SK-N-SH treated with all-trans-retinoic acid at 6 μM for 48 hours (cell line): ENCODE measurements around the gene AUH.

Source experiments
- ATAC-seq: fragments of 200-7000 bp; cut with Tn5 transposase; 3 replicates; pipeline ENCODE4 v1.9.1; 2020; ENCODE audit warnings: mild to moderate bottlenecking, moderate library complexity
- ARNTL ChIP-seq: fragments of 450-650 bp; formaldehyde crosslinking; IDR thresholded peaks from 2 replicates; pipeline ENCODE4 v1.5.0; 2020; ENCODE audit warnings: low read depth, mild to moderate bottlenecking, moderate library complexity, borderline replicate concordance
- BACH2 ChIP-seq: fragments of 250-450 bp; sonication (Bioruptor Pico); IDR thresholded peaks from 2 replicates; pipeline ENCODE4 v1.9.0; 2021; ENCODE audit warnings: mild to moderate bottlenecking, borderline replicate concordance
- CSDC2 ChIP-seq: fragments of 250-450 bp; sonication (Bioruptor Pico); IDR thresholded peaks from 2 replicates; pipeline ENCODE4 v1.5.0; 2020; ENCODE audit warnings: mild to moderate bottlenecking, moderate library complexity
- CSRNP3 ChIP-seq: fragments of 250-450 bp; sonication (Bioruptor Pico); IDR thresholded peaks from 2 replicates; pipeline ENCODE4 v1.5.1; 2021; ENCODE audit warnings: mild to moderate bottlenecking, moderate library complexity
- ESRRG ChIP-seq: fragments of 250-450 bp; sonication (Bioruptor Pico); IDR thresholded peaks from 2 replicates; pipeline ENCODE4 v1.6.1; 2021; ENCODE audit warnings: mild to moderate bottlenecking
- GLIS3 ChIP-seq: fragments of 250-450 bp; sonication (Bioruptor Pico); IDR thresholded peaks from 2 replicates; pipeline ENCODE4 v1.5.0; 2020; ENCODE audit warnings: mild to moderate bottlenecking, moderate library complexity
- ISL1 ChIP-seq: fragments of 250-450 bp; sonication (Bioruptor Pico); IDR thresholded peaks from 2 replicates; pipeline ENCODE4 v2.1.2; 2022; ENCODE audit warnings: mild to moderate bottlenecking, moderate library complexity
- OSR1 ChIP-seq: fragments of 250-450 bp; sonication (Bioruptor Pico); IDR thresholded peaks from 2 replicates; pipeline ENCODE4 v1.8.0; 2022; ENCODE audit warnings: moderate library complexity, mild to moderate bottlenecking, inconsistent platforms
- PATZ1 ChIP-seq: fragments of 250-450 bp; sonication (Bioruptor Pico); IDR thresholded peaks from 2 replicates; pipeline ENCODE4 v1.8.0; 2020; ENCODE audit warnings: mild to moderate bottlenecking, moderate library complexity, borderline replicate concordance
- PPARA ChIP-seq: fragments of 250-450 bp; sonication (Bioruptor Pico); IDR thresholded peaks from 2 replicates; pipeline ENCODE4 v1.5.0; 2020; ENCODE audit warnings: mild to moderate bottlenecking, borderline replicate concordance
- RARB ChIP-seq: fragments of 250-450 bp; sonication (Bioruptor Pico); IDR thresholded peaks from 2 replicates; pipeline ENCODE4 v1.8.0; 2021; ENCODE audit warnings: mild to moderate bottlenecking, moderate library complexity
- SNAI2 ChIP-seq: fragments of 250-450 bp; sonication (Bioruptor Pico); IDR thresholded peaks from 2 replicates; pipeline ENCODE4 v1.5.0; 2020; ENCODE audit warnings: mild to moderate bottlenecking, moderate library complexity
- TCF4 ChIP-seq: fragments of 250-450 bp; sonication (Bioruptor Pico); IDR thresholded peaks from 2 replicates; pipeline ENCODE4 v1.8.0; 2021; ENCODE audit warnings: mild to moderate bottlenecking, moderate library complexity, borderline replicate concordance
- ZC3H10 ChIP-seq: fragments of 250-450 bp; sonication (Bioruptor Pico); IDR thresholded peaks from 2 replicates; pipeline ENCODE4 v1.5.1; 2021; ENCODE audit warnings: mild to moderate bottlenecking, moderate library complexity
- ZFP3 ChIP-seq: fragments of 250-450 bp; sonication (Bioruptor Pico); IDR thresholded peaks from 2 replicates; pipeline ENCODE4 v1.5.0; 2020; ENCODE audit warnings: mild to moderate bottlenecking, moderate library complexity
- ZNF565 ChIP-seq: fragments of 450-650 bp; formaldehyde crosslinking; conservative IDR thresholded peaks from 2 replicates; pipeline ENCODE4 v1.5.0; 2020; ENCODE audit warnings: low read depth, mild to moderate bottlenecking, moderate library complexity
- ZNF70 ChIP-seq: fragments of 450-650 bp; formaldehyde crosslinking; IDR thresholded peaks from 2 replicates; pipeline ENCODE4 v1.5.0; 2020; ENCODE audit warnings: mild to moderate bottlenecking, moderate library complexity
- TF ChIP-seq, protein P1 (sequence below): fragments of 250-450 bp; sonication (Bioruptor Pico); IDR thresholded peaks from 2 replicates; pipeline ENCODE4 v1.5.0; 2020; ENCODE audit warnings: mild to moderate bottlenecking, moderate library complexity
- TF ChIP-seq, protein P2 (sequence below): fragments of 250-450 bp; sonication (Bioruptor Pico); IDR thresholded peaks from 2 replicates; pipeline ENCODE4 v1.5.1; 2020; ENCODE audit warnings: low read depth, mild to moderate bottlenecking, moderate library complexity

Gene AUH

DNA sequence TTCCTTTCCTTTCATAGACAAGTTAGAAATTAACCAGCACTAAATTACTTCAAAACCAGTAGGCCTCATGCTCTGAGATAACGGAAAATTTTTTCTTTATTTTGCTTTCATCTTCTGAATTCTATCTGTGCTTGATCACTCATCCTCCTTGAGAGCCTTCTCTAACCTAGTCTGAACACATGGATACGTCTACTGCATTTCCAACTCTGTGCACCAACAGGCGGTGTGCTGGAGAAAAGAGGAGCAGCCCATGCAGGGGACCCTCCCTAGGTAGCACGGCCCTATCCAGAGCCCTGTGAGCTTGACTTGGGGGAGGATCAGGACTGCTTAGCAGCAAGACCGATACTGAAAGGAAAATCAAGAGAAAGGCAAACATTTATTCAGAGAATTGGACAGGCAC is 149.8 kb downstream of the AUH start:
- no peak for TF ChIP-seq RARB (CRISPR knock-in tag)
- TF ChIP-seq CSRNP3 (CRISPR knock-in tag), result no peak
- no peak for TF ChIP-seq BACH2 (CRISPR knock-in tag)
- no peak for TF ChIP-seq ESRRG (CRISPR knock-in tag)
- TF ChIP-seq CSDC2 (CRISPR knock-in tag), result no peak
- TF ChIP-seq TCF4 (CRISPR knock-in tag), result no peak
- no peak for TF ChIP-seq SNAI2 (CRISPR knock-in tag)
- no peak for TF ChIP-seq ARNTL (CRISPR knock-in tag)
- no peak for TF ChIP-seq PPARA (CRISPR knock-in tag)
- ATAC-seq, result no peak

GRCh38 chr9:91211414-91211813 is 150.3 kb downstream of the AUH start:
- no peak for ATAC-seq

DNA sequence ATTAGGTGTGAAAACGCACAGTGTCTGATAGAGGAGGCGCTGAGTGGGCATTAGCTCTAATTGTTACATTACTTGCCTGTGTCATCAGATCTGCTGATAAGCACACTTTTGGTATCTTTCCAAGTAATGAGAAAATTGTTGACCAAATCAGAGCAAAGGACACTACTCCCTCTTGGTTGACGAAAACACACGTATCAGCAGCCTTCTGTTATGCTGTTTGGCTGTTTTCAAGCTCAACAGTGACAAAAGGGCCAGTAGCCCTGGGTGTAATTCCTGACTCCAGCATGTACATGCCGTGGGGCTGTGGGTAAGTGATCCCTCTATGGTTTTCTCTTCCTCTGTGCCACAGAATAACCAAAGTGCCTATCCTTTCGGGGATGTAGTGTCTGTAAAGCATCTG is 151.4 kb downstream of the AUH start:
- no peak for TF ChIP-seq SNAI2 (CRISPR knock-in tag)

More at GRCh38 chr9:91211414-91211813, 150.3 kb downstream of the AUH start:
- TF ChIP-seq RARB (CRISPR knock-in tag) (no peak), OSR1 (CRISPR knock-in tag) (no peak)

DNA sequence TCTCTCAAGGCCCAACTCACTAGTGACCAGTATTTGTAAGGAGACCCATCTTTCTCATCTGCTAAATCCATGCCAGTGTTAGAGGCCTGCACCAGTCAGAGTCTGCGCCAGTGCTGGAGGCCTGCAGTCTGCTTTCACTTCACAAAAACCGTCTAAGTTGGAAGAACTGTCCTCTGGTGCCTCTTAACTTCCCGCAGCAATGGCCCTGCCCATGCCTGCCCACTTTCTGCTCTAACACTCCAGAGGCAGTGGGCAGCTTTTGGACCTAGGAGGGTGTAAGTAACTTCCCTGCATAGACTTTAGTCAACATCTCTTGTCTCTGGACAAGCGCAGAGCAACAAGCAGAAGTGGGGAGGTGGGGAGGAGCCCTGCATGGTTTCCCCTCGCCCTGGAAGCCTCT is 152.9 kb downstream of the AUH start:
- no peak for TF ChIP-seq PPARA (CRISPR knock-in tag)
- TF ChIP-seq ISL1 (CRISPR knock-in tag), result no peak
- no peak for TF ChIP-seq TCF4 (CRISPR knock-in tag)
- no peak for TF ChIP-seq ZFP3 (CRISPR knock-in tag)
- no peak for TF ChIP-seq RARB (CRISPR knock-in tag)
- TF ChIP-seq OSR1 (CRISPR knock-in tag), result no peak
- no peak for TF ChIP-seq GLIS3
- no peak for TF ChIP-seq SNAI2 (CRISPR knock-in tag)
- no peak for TF ChIP-seq CSDC2 (CRISPR knock-in tag)
- no peak for TF ChIP-seq CSRNP3 (CRISPR knock-in tag)
- TF ChIP-seq ZC3H10, result no peak
- no peak for TF ChIP-seq ZNF70 (CRISPR knock-in tag)
- TF ChIP-seq, protein P1, sequence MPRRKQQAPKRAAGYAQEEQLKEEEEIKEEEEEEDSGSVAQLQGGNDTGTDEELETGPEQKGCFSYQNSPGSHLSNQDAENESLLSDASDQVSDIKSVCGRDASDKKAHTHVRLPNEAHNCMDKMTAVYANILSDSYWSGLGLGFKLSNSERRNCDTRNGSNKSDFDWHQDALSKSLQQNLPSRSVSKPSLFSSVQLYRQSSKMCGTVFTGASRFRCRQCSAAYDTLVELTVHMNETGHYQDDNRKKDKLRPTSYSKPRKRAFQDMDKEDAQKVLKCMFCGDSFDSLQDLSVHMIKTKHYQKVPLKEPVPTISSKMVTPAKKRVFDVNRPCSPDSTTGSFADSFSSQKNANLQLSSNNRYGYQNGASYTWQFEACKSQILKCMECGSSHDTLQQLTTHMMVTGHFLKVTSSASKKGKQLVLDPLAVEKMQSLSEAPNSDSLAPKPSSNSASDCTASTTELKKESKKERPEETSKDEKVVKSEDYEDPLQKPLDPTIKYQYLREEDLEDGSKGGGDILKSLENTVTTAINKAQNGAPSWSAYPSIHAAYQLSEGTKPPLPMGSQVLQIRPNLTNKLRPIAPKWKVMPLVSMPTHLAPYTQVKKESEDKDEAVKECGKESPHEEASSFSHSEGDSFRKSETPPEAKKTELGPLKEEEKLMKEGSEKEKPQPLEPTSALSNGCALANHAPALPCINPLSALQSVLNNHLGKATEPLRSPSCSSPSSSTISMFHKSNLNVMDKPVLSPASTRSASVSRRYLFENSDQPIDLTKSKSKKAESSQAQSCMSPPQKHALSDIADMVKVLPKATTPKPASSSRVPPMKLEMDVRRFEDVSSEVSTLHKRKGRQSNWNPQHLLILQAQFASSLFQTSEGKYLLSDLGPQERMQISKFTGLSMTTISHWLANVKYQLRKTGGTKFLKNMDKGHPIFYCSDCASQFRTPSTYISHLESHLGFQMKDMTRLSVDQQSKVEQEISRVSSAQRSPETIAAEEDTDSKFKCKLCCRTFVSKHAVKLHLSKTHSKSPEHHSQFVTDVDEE, result no peak
- TF ChIP-seq, protein P2, sequence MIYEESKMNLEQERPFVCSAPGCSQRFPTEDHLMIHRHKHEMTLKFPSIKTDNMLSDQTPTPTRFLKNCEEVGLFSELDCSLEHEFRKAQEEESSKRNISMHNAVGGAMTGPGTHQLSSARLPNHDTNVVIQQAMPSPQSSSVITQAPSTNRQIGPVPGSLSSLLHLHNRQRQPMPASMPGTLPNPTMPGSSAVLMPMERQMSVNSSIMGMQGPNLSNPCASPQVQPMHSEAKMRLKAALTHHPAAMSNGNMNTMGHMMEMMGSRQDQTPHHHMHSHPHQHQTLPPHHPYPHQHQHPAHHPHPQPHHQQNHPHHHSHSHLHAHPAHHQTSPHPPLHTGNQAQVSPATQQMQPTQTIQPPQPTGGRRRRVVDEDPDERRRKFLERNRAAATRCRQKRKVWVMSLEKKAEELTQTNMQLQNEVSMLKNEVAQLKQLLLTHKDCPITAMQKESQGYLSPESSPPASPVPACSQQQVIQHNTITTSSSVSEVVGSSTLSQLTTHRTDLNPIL (CRISPR knock-in tag), result no peak
- TF ChIP-seq ARNTL (CRISPR knock-in tag), result no peak
- no peak for TF ChIP-seq ESRRG (CRISPR knock-in tag)
- TF ChIP-seq PATZ1 (CRISPR knock-in tag), result no peak
- TF ChIP-seq ZNF565, result no peak
- no peak for ATAC-seq

More for the DNA sequence above, 151.4 kb downstream of the AUH start:
- no peak for ATAC-seq
